Fibroblast of lung (primary cell): Measurements from ENCODE around the gene CYP51A1.

ENCODE experiments used
- CTCF ChIP-seq, 2 donors: IDR thresholded peaks in 1 of 2; conservative IDR thresholded peaks in 1 of 2; 1 replicate in 1 of 2; 2 replicates in 1 of 2; pipeline ENCODE4 v1.5.1; 2011 to 2012; ENCODE audit warnings: low read length in 2 of 2, control low read depth in 1 of 2, inconsistent platforms in 1 of 2, low read depth in 1 of 2, mild to moderate bottlenecking in 1 of 2
- EZH2 ChIP-seq: IDR thresholded peaks from 2 replicates; pipeline ENCODE4 v1.5.1; 2012; ENCODE audit warnings: low read length, control low read depth, mild to moderate bottlenecking; ENCODE audit errors: missing control alignments

GRCh38 chr7:92100534-92100933 lies 33.7 kb downstream of the CYP51A1 start:
- no peak for TF ChIP-seq CTCF (conservative IDR thresholded peaks at IDR 0.05 in 1 of 2, IDR thresholded peaks at IDR 0.05 in 1 of 2; ENCODE audit: low read depth in 1 of 2, low read length in 2 of 2)
- no peak for TF ChIP-seq EZH2
